Lower leg skin (tissue), 4 donors: Measurements from ENCODE around the gene INPP5D. TPM values are rescaled to one million over a fixed set of nuclear protein-coding genes. Genes with fewer than 3 reads are reported as not detected.

Source experiments
- DNase-seq, 2 donors: peaks; one replicate each; pipeline ENCODE4 v3.0.0-alpha.2; 2019; ENCODE audit warnings: low spot score in 2 of 2
- H3K4me3 ChIP-seq: fragments of 200-600 bp; sonication (generic); 2 replicates; pipeline ENCODE4 v1.5.1; 2017; ENCODE audit warnings: mild to moderate bottlenecking, low read depth; ENCODE audit not compliant: poor library complexity, severe bottlenecking
- CTCF ChIP-seq, 3 donors: fragments of 450-650 bp; IDR thresholded peaks; one replicate each; pipeline ENCODE4 v1.5.1; 2016; ENCODE audit warnings: antibody characterized with exemption in 3 of 3, mild to moderate bottlenecking in 3 of 3, moderate library complexity in 2 of 3
- POLR2A ChIP-seq, 2 donors: fragments of 450-650 bp; IDR thresholded peaks; one replicate each; pipeline ENCODE4 v1.6.1; 2016 to 2017; ENCODE audit warnings: antibody characterized with exemption in 2 of 2, mild to moderate bottlenecking in 1 of 2, moderate library complexity in 1 of 2
- WGBS, 2 donors: methylation state at CpG; one replicate each; pipeline ENCODE4 v1.1.5; 2018; 5-methylcytosine and 5-hydroxymethylcytosine counted together
- intact Hi-C: fragments of 100-400 bp; cut with DNase I; formaldehyde crosslinking; loops from one replicate; pipeline ENCODE4 v1.15.0; 2023; ENCODE audit warnings: low total_unique reads
- total RNA-seq, 4 donors: library from RNA; depleted of rRNA; stranded (reverse); fragments of >200 nt; gene quantifications; one replicate each; pipeline ENCODE4 v1.1.0, GENCODE V29; 2016

The INPP5D gene
- total RNA-seq, 4 donors from 2014 or later = 8.6 to 15.0 (median 13.0) TPM

- no peak overlapping the region for H3K4me3 ChIP-seq
- DNase-seq = no peak
- intact Hi-C loops = no loop called here
- WGBS, 2 donors = 97% methylated on average over 5 of the region's 5 CpGs
- TF ChIP-seq POLR2A (IDR thresholded peaks at IDR 0.05) (no peak), CTCF (IDR thresholded peaks at IDR 0.05) (no peak)
Measured at GRCh38 chr2:233179848-233180366, 119.8 kb downstream of the INPP5D start.

GRCh38 chr2:233183869-233184418 lies 123.8 kb downstream of the INPP5D start:
- intact Hi-C loops = no loop called here
- no peak for TF ChIP-seq CTCF (IDR thresholded peaks at IDR 0.05)
- no peak for TF ChIP-seq POLR2A (IDR thresholded peaks at IDR 0.05)
- no peak overlapping the region for H3K4me3 ChIP-seq
- no peak for DNase-seq
- WGBS, 2 donors = 76 to 82% methylated on average over 9 of the region's 9 CpGs

GRCh38 chr2:233184669-233185068 lies 124.5 kb downstream of the INPP5D start:
- intact Hi-C loops = no loop called here
- 81 to 92% methylated on average over 2 to 7 of the region's 8 CpGs for WGBS, 2 donors
- TF ChIP-seq CTCF (IDR thresholded peaks at IDR 0.05) = no peak
- TF ChIP-seq POLR2A (IDR thresholded peaks at IDR 0.05) = no peak
- DNase-seq = no peak
- H3K4me3 ChIP-seq = no peak overlapping the region

- DNase-seq = no peak
- 82 to 83% methylated on average over 7 of the region's 7 CpGs for WGBS, 2 donors
- TF ChIP-seq POLR2A (IDR thresholded peaks at IDR 0.05) (no peak), CTCF (IDR thresholded peaks at IDR 0.05) (no peak)
- H3K4me3 ChIP-seq = no peak overlapping the region
- intact Hi-C loops = no loop called here
Measured at GRCh38 chr2:233185330-233185729, 125.2 kb downstream of the INPP5D start.

- 89 to 90% methylated on average over 8 of the region's 8 CpGs for WGBS, 2 donors
- no peak for DNase-seq
- no peak overlapping the region for H3K4me3 ChIP-seq
- TF ChIP-seq POLR2A (IDR thresholded peaks at IDR 0.05) = no peak
- no peak for TF ChIP-seq CTCF (IDR thresholded peaks at IDR 0.05)
- intact Hi-C loops = no loop called here
Measured at GRCh38 chr2:233185963-233186362, 125.8 kb downstream of the INPP5D start.

- no peak for DNase-seq
- WGBS, 2 donors = 80 to 85% methylated on average over 5 of the region's 5 CpGs
- intact Hi-C loops = no loop called here
- TF ChIP-seq POLR2A (IDR thresholded peaks at IDR 0.05) (no peak), CTCF (IDR thresholded peaks at IDR 0.05) (no peak)
- H3K4me3 ChIP-seq = no peak overlapping the region
Measured at GRCh38 chr2:233186851-233187250, 126.7 kb downstream of the INPP5D start.
